OCI-LY1 (cell line): ENCODE results near the gene KMT2A.

Experiments
- CTCF ChIP-seq: fragments of 200-600 bp; sonication (generic), shearing (Covaris generic); IDR thresholded peaks from 2 replicates; pipeline ENCODE4 v1.5.1; 2017; ENCODE audit warnings: mild to moderate bottlenecking, antibody characterized with exemption, low read length, moderate library complexity, mixed read lengths
- EZH2 ChIP-seq: fragments of 200-600 bp; sonication (generic), shearing (Covaris generic); IDR thresholded peaks from 2 replicates; pipeline ENCODE4 v1.8.0; 2017; ENCODE audit warnings: borderline replicate concordance, mixed run types, mild to moderate bottlenecking, antibody characterized with exemption, low read length, moderate library complexity, mixed read lengths

- TF ChIP-seq CTCF (0 out of 2 replicates have a peak, but pooled peaks have one; percentile 4), EZH2 (no peak)
These were observed 1.6 kb upstream of the KMT2A start for GRCh38 chr11:118434553-118435289.
